GM12878 (cell line): ENCODE results near the gene ANO4. TPM values are rescaled to one million over a fixed set of nuclear protein-coding genes. Genes with fewer than 3 reads are reported as not detected.

ENCODE experiments used
- ATAC-seq: fragments of 200-7000 bp; cut with Tn5 transposase; 3 replicates; pipeline ENCODE4 v1.9.1; 2020; ENCODE audit warnings: mild to moderate bottlenecking, moderate library complexity
- BruUV-seq: library from RNA; stranded (reverse); fragments of 400-500 nt; replicated peaks from 2 replicates; lab custom pipeline; 2021; lab: Mats Ljungman, UMichigan
- CTCF ChIA-PET: fragments of 300-600 bp; sonication (Branson Sonifier 250); formaldehyde crosslinking; extraction: SDS; loops from one replicate; lab custom pipeline; 2021; ENCODE audit warnings: inconsistent platforms; lab: Yijun Ruan, JAX
- POLR2A ChIA-PET: fragments of 350-600 bp; formaldehyde crosslinking; extraction: SDS; loops from one replicate; lab custom pipeline; 2021; ENCODE audit warnings: inconsistent platforms; lab: Charles Lee
- RAD21 ChIA-PET: fragments of 300-600 bp; sonication (Branson Sonifier 250); formaldehyde crosslinking; loops from one replicate; lab custom pipeline; 2023; ENCODE audit warnings: antibody characterized with exemption; ENCODE audit not compliant: unreplicated experiment; lab: Charles Lee
- SMC1A ChIA-PET: fragments of 300-600 bp; sonication (Branson Sonifier 250); formaldehyde crosslinking; loops from one replicate; lab custom pipeline; 2023; ENCODE audit not compliant: unreplicated experiment, uncharacterized antibody; lab: Charles Lee
- DNase-seq: peaks from one replicate; pipeline ENCODE4 v3.0.0-alpha.2; 2011; ENCODE audit warnings: low read depth, low spot score
- FAIRE-seq: peaks from 3 replicates; lab custom pipeline; 2011; peaks lifted over from hg19 to GRCh38; lab: Jason Lieb, UNC
- H2AFZ ChIP-seq: 2 replicates; pipeline ENCODE4 v1.6.0; 2011; ENCODE audit warnings: low read depth, low read length, control low read depth; ENCODE audit not compliant: control insufficient read depth
- H3K27ac ChIP-seq: 2 replicates; pipeline ENCODE4 v1.5.1; 2011; ENCODE audit warnings: control low read depth; ENCODE audit not compliant: control insufficient read depth, insufficient read depth
- H3K27me3 ChIP-seq, 2 experiments: replicated peaks in 1 of 2; 2 replicates each; pipeline versions ENCODE4 v1.6.0 to v1.6.1; 2011; ENCODE audit warnings: low read length in 1 of 2; ENCODE audit not compliant: control insufficient read depth in 2 of 2, insufficient read depth in 2 of 2
- H3K36me3 ChIP-seq, 2 experiments: 2 replicates each; pipeline ENCODE4 v1.5.1; 2011; ENCODE audit warnings: low read length in 1 of 2; ENCODE audit not compliant: control insufficient read depth in 2 of 2, insufficient read depth in 2 of 2
- H3K4me1 ChIP-seq: 2 replicates; pipeline ENCODE4 v1.6.1; 2011; ENCODE audit warnings: mild to moderate bottlenecking, low read length, moderate library complexity, mixed read lengths; ENCODE audit not compliant: control insufficient read depth, insufficient read depth
- H3K4me2 ChIP-seq: 2 replicates; pipeline ENCODE4 v1.6.0; 2011; ENCODE audit warnings: control low read depth; ENCODE audit not compliant: control insufficient read depth, insufficient read depth
- H3K4me3 ChIP-seq: fragments of 200-600 bp; sonication (generic); 2 replicates; pipeline ENCODE4 v1.5.1; 2016
- H3K79me2 ChIP-seq: 2 replicates; pipeline ENCODE4 v1.6.0; 2011; ENCODE audit warnings: low read length; ENCODE audit not compliant: control insufficient read depth, insufficient read depth
- H3K9ac ChIP-seq: 2 replicates; pipeline ENCODE4 v1.8.0; 2011; ENCODE audit warnings: low read length, control low read depth, mixed read lengths; ENCODE audit not compliant: control insufficient read depth, insufficient read depth
- H3K9me3 ChIP-seq: replicated peaks from 3 replicates; pipeline ENCODE4 v1.5.1; 2011; ENCODE audit warnings: mild to moderate bottlenecking, low read length; ENCODE audit not compliant: control insufficient read depth, insufficient read depth
- H4K20me1 ChIP-seq: 2 replicates; pipeline ENCODE4 v1.6.0; 2011; ENCODE audit not compliant: control insufficient read depth, insufficient read depth
- BCL11A ChIP-seq: IDR thresholded peaks from 2 replicates; pipeline ENCODE4 v1.6.1; 2011; ENCODE audit warnings: low read depth, low read length
- CBFB ChIP-seq: IDR thresholded peaks from 2 replicates; pipeline ENCODE4 v1.6.1; 2016; ENCODE audit warnings: antibody characterized with exemption, low read depth
- CHD2 ChIP-seq: IDR thresholded peaks from 2 replicates; pipeline ENCODE4 v1.6.1; 2011; ENCODE audit warnings: low read depth, low read length, improper control_type of control experiment, borderline replicate concordance
- CREB1 ChIP-seq: IDR thresholded peaks from 2 replicates; pipeline ENCODE4 v1.6.1; 2012; ENCODE audit warnings: low read depth, mild to moderate bottlenecking, inconsistent platforms
- KDM1A ChIP-seq: fragments of 200-600 bp; sonication (generic); IDR thresholded peaks from 2 replicates; pipeline ENCODE4 v1.6.1; 2016; ENCODE audit warnings: borderline replicate concordance
- KLF5 ChIP-seq: fragments of 450-650 bp; IDR thresholded peaks from 2 replicates; pipeline ENCODE4 v1.6.1; 2014; ENCODE audit warnings: mild to moderate bottlenecking; ENCODE audit not compliant: partially characterized antibody
- NFYB ChIP-seq: IDR thresholded peaks from 2 replicates; pipeline ENCODE4 v1.6.1; 2011; ENCODE audit warnings: low read depth, mild to moderate bottlenecking, low read length, improper control_type of control experiment, moderate library complexity; ENCODE audit not compliant: insufficient read depth
- RFX5 ChIP-seq: IDR thresholded peaks from 2 replicates; pipeline ENCODE4 v1.6.1; 2011; ENCODE audit warnings: low read depth, low read length, improper control_type of control experiment
- SRF ChIP-seq, 2 experiments: IDR thresholded peaks; 2 replicates each; pipeline ENCODE4 v1.6.1; 2011; ENCODE audit warnings: low read depth in 2 of 2, low read length in 2 of 2, mild to moderate bottlenecking in 1 of 2, moderate library complexity in 1 of 2
- TCF3 ChIP-seq: IDR thresholded peaks from 2 replicates; pipeline ENCODE4 v1.6.1; 2012; ENCODE audit warnings: low read depth, mild to moderate bottlenecking, low read length, borderline replicate concordance; ENCODE audit not compliant: insufficient read depth
- ZNF207 ChIP-seq: fragments of 450-650 bp; IDR thresholded peaks from 2 replicates; pipeline ENCODE4 v1.6.1; 2014; ENCODE audit warnings: antibody characterized with exemption, mild to moderate bottlenecking, borderline replicate concordance
- ZNF24 ChIP-seq: fragments of 450-650 bp; IDR thresholded peaks from 2 replicates; pipeline ENCODE4 v1.6.1; 2017; ENCODE audit warnings: antibody characterized with exemption, mild to moderate bottlenecking
- ZNF274 ChIP-seq: IDR thresholded peaks from one replicate; pipeline ENCODE4 v1.8.0; 2011; ENCODE audit not compliant: insufficient read length, insufficient read depth
- WGBS: methylation state at CpG from one replicate; pipeline ENCODE4 v1.1.6; 2016; ENCODE audit warnings: low lambda C conversion rate; ENCODE audit not compliant: insufficient replicate concordance, insufficient coverage; ENCODE audit errors: missing lambda C conversion rate; 5-methylcytosine and 5-hydroxymethylcytosine counted together
- in situ Hi-C: fragments of 300-500 bp; cut with MboI; formaldehyde crosslinking; loops from 9 replicates; pipeline ENCODE4 v1.14.3; 2018; ENCODE audit warnings: mixed read lengths
- intact Hi-C: fragments of 100-400 bp; cut with micrococcal nuclease; formaldehyde crosslinking; loops from one replicate; pipeline ENCODE4 v1.14.2; 2022; ENCODE audit not compliant: unreplicated experiment
- polyA plus RNA-seq, 11 experiments: library from polyadenylated mRNA; depleted of rRNA in 4 of 11; unstranded in 6 of 11; stranded (reverse) in 5 of 11; fragments of >200 nt; fragmentation: Nextera tagmentation in 4 of 11; fragmentation: Illumina TruSeq in 1 of 11; extraction: Ambion mirVana in 4 of 11; extraction: Trizol in 1 of 11; gene quantifications; 1 replicate in 1 of 11; 2 replicates in 10 of 11; pipeline versions ENCODE4 v1.2.1 to v1.2.3, GENCODE V29; 2011 to 2016; ENCODE audit warnings: inconsistent platforms in 2 of 11, missing spikeins in 2 of 11, low read depth in 1 of 11
- total RNA-seq, 4 experiments: library from RNA; depleted of rRNA in 3 of 4; stranded (reverse); fragments of >200 nt in 3 of 4; fragmentation: Illumina TruSeq in 1 of 4; extraction: Trizol in 1 of 4; gene quantifications; 2 replicates each; pipeline versions ENCODE4 v1.2.1 to v1.2.3, GENCODE V29; 2013 to 2021
- TF ChIP-seq, protein P1 (sequence below): IDR thresholded peaks from 2 replicates; pipeline ENCODE4 v1.6.1; 2012; ENCODE audit warnings: improper control_type of control experiment, low read depth, low read length; ENCODE audit not compliant: insufficient replicate concordance
- TF ChIP-seq, protein P2 (sequence below): IDR thresholded peaks from 2 replicates; pipeline ENCODE4 v1.6.1; 2012; ENCODE audit warnings: low read length, inconsistent platforms

ANO4 gene
- total and polyA plus RNA-seq, 10 of the 15 experiments (the other 5 are each of a cell fraction or from before 2014, with no cell fraction given) = not detected

DNA sequence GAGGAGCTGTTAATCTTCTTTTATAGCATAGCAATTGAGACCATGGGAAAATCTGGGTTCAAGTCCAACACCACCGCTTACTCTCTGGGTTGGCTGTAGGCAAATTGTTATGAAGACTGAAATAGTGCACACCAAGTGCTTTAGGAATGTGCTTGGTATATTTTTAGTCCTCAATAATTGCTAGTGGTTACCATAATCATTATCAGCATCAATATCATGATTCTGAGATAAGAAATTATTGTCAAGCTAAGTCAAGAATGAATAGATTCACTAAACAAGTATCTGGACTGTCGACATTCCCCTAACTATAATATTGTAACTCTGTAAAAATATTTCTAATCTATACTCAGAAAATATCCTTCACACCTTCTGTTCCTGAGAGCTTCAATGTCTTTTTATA is 48.5 kb downstream of the ANO4 start:
- no peak for DNase-seq
- Histone ChIP-seq H3K9me3 (no peaks in the 10 kb centered on the region), H3K27ac (no peak overlapping the region), H3K4me2 (no peak overlapping the region), H4K20me1 (no peaks in the 10 kb centered on the region), H3K4me1 (no peaks in the 10 kb centered on the region), H3K9ac (no peak overlapping the region), H3K4me3 (no peak overlapping the region), H3K36me3 (no peaks in the 10 kb centered on the region), H2AFZ (no peak overlapping the region), H3K79me2 (no peaks in the 10 kb centered on the region), H3K27me3 (no peaks in the 10 kb centered on the region)
- WGBS = 42% methylated on average over 2 of the region's 2 CpGs
- ChIA-PET RAD21 (no interaction called here), CTCF (no interaction called here), POLR2A (no interaction called here), SMC1A (no interaction called here)
- in situ Hi-C loops (no loop called here), intact Hi-C loops (no loop called here)
- no peak for ATAC-seq
- no TSS peak for BruUV-seq
- TF ChIP-seq NFYB (no peak), KLF5 (no peak), CHD2 (no peak), ZNF274 (no peak), RFX5 (no peak), TCF3 (no peak), SRF (IDR thresholded peaks at IDR 0.05; ENCODE audit: low read depth in 2 of 2, low read length in 2 of 2) (no peak), ZNF207 (no peak), KDM1A (no peak), CBFB (no peak), BCL11A (no peak), ZNF24 (no peak), CREB1 (no peak)
- TF ChIP-seq, protein P1, sequence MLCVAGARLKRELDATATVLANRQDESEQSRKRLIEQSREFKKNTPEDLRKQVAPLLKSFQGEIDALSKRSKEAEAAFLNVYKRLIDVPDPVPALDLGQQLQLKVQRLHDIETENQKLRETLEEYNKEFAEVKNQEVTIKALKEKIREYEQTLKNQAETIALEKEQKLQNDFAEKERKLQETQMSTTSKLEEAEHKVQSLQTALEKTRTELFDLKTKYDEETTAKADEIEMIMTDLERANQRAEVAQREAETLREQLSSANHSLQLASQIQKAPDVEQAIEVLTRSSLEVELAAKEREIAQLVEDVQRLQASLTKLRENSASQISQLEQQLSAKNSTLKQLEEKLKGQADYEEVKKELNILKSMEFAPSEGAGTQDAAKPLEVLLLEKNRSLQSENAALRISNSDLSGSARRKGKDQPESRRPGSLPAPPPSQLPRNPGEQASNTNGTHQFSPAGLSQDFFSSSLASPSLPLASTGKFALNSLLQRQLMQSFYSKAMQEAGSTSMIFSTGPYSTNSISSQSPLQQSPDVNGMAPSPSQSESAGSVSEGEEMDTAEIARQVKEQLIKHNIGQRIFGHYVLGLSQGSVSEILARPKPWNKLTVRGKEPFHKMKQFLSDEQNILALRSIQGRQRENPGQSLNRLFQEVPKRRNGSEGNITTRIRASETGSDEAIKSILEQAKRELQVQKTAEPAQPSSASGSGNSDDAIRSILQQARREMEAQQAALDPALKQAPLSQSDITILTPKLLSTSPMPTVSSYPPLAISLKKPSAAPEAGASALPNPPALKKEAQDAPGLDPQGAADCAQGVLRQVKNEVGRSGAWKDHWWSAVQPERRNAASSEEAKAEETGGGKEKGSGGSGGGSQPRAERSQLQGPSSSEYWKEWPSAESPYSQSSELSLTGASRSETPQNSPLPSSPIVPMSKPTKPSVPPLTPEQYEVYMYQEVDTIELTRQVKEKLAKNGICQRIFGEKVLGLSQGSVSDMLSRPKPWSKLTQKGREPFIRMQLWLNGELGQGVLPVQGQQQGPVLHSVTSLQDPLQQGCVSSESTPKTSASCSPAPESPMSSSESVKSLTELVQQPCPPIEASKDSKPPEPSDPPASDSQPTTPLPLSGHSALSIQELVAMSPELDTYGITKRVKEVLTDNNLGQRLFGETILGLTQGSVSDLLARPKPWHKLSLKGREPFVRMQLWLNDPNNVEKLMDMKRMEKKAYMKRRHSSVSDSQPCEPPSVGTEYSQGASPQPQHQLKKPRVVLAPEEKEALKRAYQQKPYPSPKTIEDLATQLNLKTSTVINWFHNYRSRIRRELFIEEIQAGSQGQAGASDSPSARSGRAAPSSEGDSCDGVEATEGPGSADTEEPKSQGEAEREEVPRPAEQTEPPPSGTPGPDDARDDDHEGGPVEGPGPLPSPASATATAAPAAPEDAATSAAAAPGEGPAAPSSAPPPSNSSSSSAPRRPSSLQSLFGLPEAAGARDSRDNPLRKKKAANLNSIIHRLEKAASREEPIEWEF = no peak
- TF ChIP-seq, protein P2, sequence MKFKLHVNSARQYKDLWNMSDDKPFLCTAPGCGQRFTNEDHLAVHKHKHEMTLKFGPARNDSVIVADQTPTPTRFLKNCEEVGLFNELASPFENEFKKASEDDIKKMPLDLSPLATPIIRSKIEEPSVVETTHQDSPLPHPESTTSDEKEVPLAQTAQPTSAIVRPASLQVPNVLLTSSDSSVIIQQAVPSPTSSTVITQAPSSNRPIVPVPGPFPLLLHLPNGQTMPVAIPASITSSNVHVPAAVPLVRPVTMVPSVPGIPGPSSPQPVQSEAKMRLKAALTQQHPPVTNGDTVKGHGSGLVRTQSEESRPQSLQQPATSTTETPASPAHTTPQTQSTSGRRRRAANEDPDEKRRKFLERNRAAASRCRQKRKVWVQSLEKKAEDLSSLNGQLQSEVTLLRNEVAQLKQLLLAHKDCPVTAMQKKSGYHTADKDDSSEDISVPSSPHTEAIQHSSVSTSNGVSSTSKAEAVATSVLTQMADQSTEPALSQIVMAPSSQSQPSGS = no peak
- FAIRE-seq = no peak
